ENCODE data around the gene THRA. TPM values are rescaled to one million over a fixed set of nuclear protein-coding genes. Genes with fewer than 3 reads are reported as not detected.

The THRA gene
- total and polyA plus RNA-seq, 9 of the 15 experiments (the other 6 are each of a cell fraction or from before 2014, with no cell fraction given): 0.34 to 23.4 (median 12.7) TPM

DNA sequence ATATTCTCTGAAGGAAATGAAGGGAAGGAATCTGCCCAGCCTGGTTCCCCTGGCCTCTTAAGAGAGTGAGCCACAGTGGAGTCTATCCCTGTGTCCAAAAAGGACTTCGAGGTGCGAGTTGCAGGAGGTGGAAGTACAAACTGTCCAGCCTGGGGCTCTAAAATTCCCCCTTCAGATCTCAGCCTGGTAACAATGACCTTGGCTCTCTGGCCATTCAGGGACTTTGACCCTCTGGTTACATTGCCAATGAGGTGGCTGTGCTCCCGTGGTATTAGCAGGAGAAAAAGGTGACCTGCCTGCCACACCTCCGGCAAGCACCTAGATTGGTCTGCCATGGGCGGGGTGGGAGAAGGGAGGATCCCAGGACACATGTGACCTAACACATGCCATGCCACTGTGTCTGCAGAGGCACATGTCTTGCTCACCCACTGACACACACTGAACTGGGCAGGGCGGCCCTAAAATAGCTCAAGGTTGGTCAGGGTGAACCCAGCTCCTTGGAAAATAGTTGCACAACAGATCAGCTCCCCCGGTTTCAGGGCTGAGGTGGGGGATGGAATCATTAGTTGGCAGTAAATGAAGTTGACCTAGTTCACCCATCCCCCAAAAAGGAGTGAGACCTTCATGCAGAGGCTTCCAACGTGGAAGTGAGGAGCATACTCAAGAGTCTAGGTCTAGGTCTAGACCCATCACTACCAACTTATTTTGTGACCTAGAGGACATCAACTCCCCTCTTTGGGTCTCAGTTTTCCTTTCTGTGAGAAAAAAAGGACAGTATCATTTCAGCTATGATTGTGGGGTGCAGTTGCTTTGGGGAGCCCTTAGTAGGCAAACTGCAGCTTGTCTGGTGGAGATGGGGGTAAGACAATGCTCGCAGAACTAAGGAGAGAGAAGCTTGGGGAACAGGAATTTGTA lies 35.4 kb downstream of the THRA start (continued):
- no peak for TF ChIP-seq RFX1 (IDR thresholded peaks at IDR 0.05)
- no peak; the same call in 1 of the 2 replicates for TF ChIP-seq NR2C1 (IDR thresholded peaks at IDR 0.05)
- TF ChIP-seq NR2C1 (tag; IDR thresholded peaks at IDR 0.05): peak; percentile 21; the same call in 1 of the 2 replicates
- TF ChIP-seq ARID2 (IDR thresholded peaks at IDR 0.05): peak; percentile 45; the same call in 1 of the 2 replicates
- no peak for TF ChIP-seq GTF2F1 (IDR thresholded peaks at IDR 0.05; ENCODE audit: low read depth, low read length)
- TF ChIP-seq, protein P1, sequence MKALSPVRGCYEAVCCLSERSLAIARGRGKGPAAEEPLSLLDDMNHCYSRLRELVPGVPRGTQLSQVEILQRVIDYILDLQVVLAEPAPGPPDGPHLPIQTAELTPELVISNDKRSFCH (CRISPR knock-in tag; IDR thresholded peaks at IDR 0.05): no peak
- TF ChIP-seq, protein P1 (tag; IDR thresholded peaks at IDR 0.05): peak; percentile 82; the same call in 1 of the 2 replicates
- no peak for TF ChIP-seq NR2C2 (CRISPR knock-in tag; IDR thresholded peaks at IDR 0.05)
- no peak for TF ChIP-seq NR2C2 (tag; IDR thresholded peaks at IDR 0.05)
- TF ChIP-seq SRF (CRISPR knock-in tag; IDR thresholded peaks at IDR 0.05): no peak
- TF ChIP-seq, protein P2, sequence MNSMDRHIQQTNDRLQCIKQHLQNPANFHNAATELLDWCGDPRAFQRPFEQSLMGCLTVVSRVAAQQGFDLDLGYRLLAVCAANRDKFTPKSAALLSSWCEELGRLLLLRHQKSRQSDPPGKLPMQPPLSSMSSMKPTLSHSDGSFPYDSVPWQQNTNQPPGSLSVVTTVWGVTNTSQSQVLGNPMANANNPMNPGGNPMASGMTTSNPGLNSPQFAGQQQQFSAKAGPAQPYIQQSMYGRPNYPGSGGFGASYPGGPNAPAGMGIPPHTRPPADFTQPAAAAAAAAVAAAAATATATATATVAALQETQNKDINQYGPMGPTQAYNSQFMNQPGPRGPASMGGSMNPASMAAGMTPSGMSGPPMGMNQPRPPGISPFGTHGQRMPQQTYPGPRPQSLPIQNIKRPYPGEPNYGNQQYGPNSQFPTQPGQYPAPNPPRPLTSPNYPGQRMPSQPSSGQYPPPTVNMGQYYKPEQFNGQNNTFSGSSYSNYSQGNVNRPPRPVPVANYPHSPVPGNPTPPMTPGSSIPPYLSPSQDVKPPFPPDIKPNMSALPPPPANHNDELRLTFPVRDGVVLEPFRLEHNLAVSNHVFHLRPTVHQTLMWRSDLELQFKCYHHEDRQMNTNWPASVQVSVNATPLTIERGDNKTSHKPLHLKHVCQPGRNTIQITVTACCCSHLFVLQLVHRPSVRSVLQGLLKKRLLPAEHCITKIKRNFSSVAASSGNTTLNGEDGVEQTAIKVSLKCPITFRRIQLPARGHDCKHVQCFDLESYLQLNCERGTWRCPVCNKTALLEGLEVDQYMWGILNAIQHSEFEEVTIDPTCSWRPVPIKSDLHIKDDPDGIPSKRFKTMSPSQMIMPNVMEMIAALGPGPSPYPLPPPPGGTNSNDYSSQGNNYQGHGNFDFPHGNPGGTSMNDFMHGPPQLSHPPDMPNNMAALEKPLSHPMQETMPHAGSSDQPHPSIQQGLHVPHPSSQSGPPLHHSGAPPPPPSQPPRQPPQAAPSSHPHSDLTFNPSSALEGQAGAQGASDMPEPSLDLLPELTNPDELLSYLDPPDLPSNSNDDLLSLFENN (IDR thresholded peaks at IDR 0.05; ENCODE audit: low read depth in 2 of 2, low read length in 2 of 2): no peak
- no peak for TF ChIP-seq MCM2 (IDR thresholded peaks at IDR 0.05; ENCODE audit: low read depth)
- peak; percentile 86 for TF ChIP-seq NFATC3 (IDR thresholded peaks at IDR 0.05)
- TF ChIP-seq SAFB2 (IDR thresholded peaks at IDR 0.05; ENCODE audit: borderline replicate concordance, low read depth, low read length, severe bottlenecking): no peak
- no peak for TF ChIP-seq TEAD1 (CRISPR knock-in tag; IDR thresholded peaks at IDR 0.05)
- no peak for TF ChIP-seq EWSR1 (IDR thresholded peaks at IDR 0.05; ENCODE audit: borderline replicate concordance, low read depth, partially characterized antibody)
- TF ChIP-seq, protein P3, sequence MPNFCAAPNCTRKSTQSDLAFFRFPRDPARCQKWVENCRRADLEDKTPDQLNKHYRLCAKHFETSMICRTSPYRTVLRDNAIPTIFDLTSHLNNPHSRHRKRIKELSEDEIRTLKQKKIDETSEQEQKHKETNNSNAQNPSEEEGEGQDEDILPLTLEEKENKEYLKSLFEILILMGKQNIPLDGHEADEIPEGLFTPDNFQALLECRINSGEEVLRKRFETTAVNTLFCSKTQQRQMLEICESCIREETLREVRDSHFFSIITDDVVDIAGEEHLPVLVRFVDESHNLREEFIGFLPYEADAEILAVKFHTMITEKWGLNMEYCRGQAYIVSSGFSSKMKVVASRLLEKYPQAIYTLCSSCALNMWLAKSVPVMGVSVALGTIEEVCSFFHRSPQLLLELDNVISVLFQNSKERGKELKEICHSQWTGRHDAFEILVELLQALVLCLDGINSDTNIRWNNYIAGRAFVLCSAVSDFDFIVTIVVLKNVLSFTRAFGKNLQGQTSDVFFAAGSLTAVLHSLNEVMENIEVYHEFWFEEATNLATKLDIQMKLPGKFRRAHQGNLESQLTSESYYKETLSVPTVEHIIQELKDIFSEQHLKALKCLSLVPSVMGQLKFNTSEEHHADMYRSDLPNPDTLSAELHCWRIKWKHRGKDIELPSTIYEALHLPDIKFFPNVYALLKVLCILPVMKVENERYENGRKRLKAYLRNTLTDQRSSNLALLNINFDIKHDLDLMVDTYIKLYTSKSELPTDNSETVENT (CRISPR knock-in tag; IDR thresholded peaks at IDR 0.05): no peak
- no peak for TF ChIP-seq ARHGAP35 (IDR thresholded peaks at IDR 0.05; ENCODE audit: partially characterized antibody)
- no peak for TF ChIP-seq KAT2B (IDR thresholded peaks at IDR 0.05; ENCODE audit: low read depth, low read length)
- TF ChIP-seq KLF6 (CRISPR knock-in tag; IDR thresholded peaks at IDR 0.05; ENCODE audit: borderline replicate concordance): no peak
- no peak for TF ChIP-seq ZNF384 (IDR thresholded peaks at IDR 0.05; ENCODE audit: low read depth, low read length)

Data from K562 (cell line).